Panc1 (cell line): Measurements from ENCODE around the gene SLIT1. TPM values are rescaled to one million over a fixed set of nuclear protein-coding genes. Genes with fewer than 3 reads are reported as not detected.

Experiments used
- ATAC-seq: fragments of 200-7000 bp; cut with Tn5 transposase; 2 replicates; pipeline ENCODE4 v1.9.1; 2020; ENCODE audit warnings: mild to moderate bottlenecking, moderate library complexity
- BruUV-seq: library from RNA; stranded (reverse); fragments of 400-500 nt; replicated peaks from 2 replicates; lab custom pipeline; 2021; lab: Mats Ljungman, UMichigan
- CTCF ChIA-PET: fragments of 300-600 bp; sonication (Branson Sonifier 250); formaldehyde crosslinking; loops from one replicate; lab custom pipeline; 2022; ENCODE audit warnings: antibody characterized with exemption; lab: Charles Lee
- POLR2A ChIA-PET: fragments of 300-600 bp; sonication (Branson Sonifier 250); formaldehyde crosslinking; loops from one replicate; lab custom pipeline; 2022; ENCODE audit warnings: antibody characterized with exemption; lab: Charles Lee
- DNase-seq: peaks from one replicate; pipeline ENCODE4 v3.0.0-alpha.2; 2010; ENCODE audit warnings: low read depth, low spot score
- H3K27ac ChIP-seq: 2 replicates; pipeline ENCODE4 v1.5.1; 2011; ENCODE audit warnings: mild to moderate bottlenecking, low read length, inconsistent platforms
- H3K27me3 ChIP-seq: fragments of 200-500 bp; sonication (Bioruptor generic); 2 replicates; pipeline ENCODE4 v1.6.0; 2014; ENCODE audit warnings: low read length, inconsistent platforms; ENCODE audit not compliant: control insufficient read depth, insufficient read depth
- H3K36me3 ChIP-seq: fragments of 200-500 bp; sonication (Bioruptor generic); 2 replicates; pipeline ENCODE4 v1.5.1; 2014; ENCODE audit warnings: inconsistent platforms, mild to moderate bottlenecking, low read length, moderate library complexity; ENCODE audit not compliant: control insufficient read depth, insufficient read depth
- H3K4me1 ChIP-seq: 2 replicates; pipeline ENCODE4 v1.5.1; 2011; ENCODE audit warnings: inconsistent platforms, mild to moderate bottlenecking, low read length, moderate library complexity; ENCODE audit not compliant: control insufficient read depth, insufficient read depth
- H3K4me3 ChIP-seq, 2 experiments: 2 replicates each; pipeline ENCODE4 v1.5.1; 2011 to 2012; ENCODE audit warnings: low read depth in 2 of 2, low read length in 2 of 2, mild to moderate bottlenecking in 2 of 2, inconsistent platforms in 1 of 2, moderate library complexity in 1 of 2
- H3K9me3 ChIP-seq: fragments of 200-500 bp; sonication (Bioruptor generic); 2 replicates; pipeline ENCODE4 v1.5.1; 2014; ENCODE audit warnings: low read depth, mild to moderate bottlenecking, inconsistent platforms, low read length, moderate library complexity; ENCODE audit not compliant: control insufficient read depth, insufficient read depth
- POLR2AphosphoS5 ChIP-seq: IDR thresholded peaks from 2 replicates; pipeline ENCODE4 v1.6.1; 2012; ENCODE audit warnings: mild to moderate bottlenecking, low read depth, low read length, moderate library complexity
- REST ChIP-seq, 2 experiments: IDR thresholded peaks; 2 replicates each; pipeline ENCODE4 v1.6.1; 2011 to 2012; ENCODE audit warnings: low read depth in 2 of 2, control low read depth in 1 of 2, low read length in 1 of 2, mild to moderate bottlenecking in 1 of 2, moderate library complexity in 1 of 2; ENCODE audit not compliant: insufficient read depth in 1 of 2
- SIN3A ChIP-seq: IDR thresholded peaks from 2 replicates; pipeline ENCODE4 v1.6.1; 2012; ENCODE audit warnings: low read depth, mild to moderate bottlenecking, low read length, moderate library complexity, borderline replicate concordance; ENCODE audit not compliant: insufficient read depth
- TCF7L2 ChIP-seq: IDR thresholded peaks from 2 replicates; pipeline ENCODE4 v1.6.1; 2011; ENCODE audit warnings: mild to moderate bottlenecking, low read depth, low read length, inconsistent platforms
- in situ Hi-C: cut with HindIII; loops from 2 replicates; pipeline ENCODE4 v1.10.0; 2016; ENCODE audit warnings: low sequenced_read_pairs, low pct_unique_long_range_greater_than_20kb
- intact Hi-C: fragments of 100-400 bp; cut with micrococcal nuclease; formaldehyde crosslinking; loops from one replicate; pipeline ENCODE4 v1.10.0; 2022; ENCODE audit not compliant: unreplicated experiment
- total RNA-seq: library from RNA; stranded (reverse); gene quantifications from one replicate; pipeline ENCODE4 v1.2.1, GENCODE V29; 2021; ENCODE audit not compliant: unreplicated experiment
- TF ChIP-seq, protein P1 (sequence below): fragments of 450-650 bp; IDR thresholded peaks from 2 replicates; pipeline ENCODE4 v1.5.1; 2017; ENCODE audit warnings: mild to moderate bottlenecking

SLIT1 gene
- total RNA-seq, 1 experiment from 2014 or later, result 2.6 TPM

DNA sequence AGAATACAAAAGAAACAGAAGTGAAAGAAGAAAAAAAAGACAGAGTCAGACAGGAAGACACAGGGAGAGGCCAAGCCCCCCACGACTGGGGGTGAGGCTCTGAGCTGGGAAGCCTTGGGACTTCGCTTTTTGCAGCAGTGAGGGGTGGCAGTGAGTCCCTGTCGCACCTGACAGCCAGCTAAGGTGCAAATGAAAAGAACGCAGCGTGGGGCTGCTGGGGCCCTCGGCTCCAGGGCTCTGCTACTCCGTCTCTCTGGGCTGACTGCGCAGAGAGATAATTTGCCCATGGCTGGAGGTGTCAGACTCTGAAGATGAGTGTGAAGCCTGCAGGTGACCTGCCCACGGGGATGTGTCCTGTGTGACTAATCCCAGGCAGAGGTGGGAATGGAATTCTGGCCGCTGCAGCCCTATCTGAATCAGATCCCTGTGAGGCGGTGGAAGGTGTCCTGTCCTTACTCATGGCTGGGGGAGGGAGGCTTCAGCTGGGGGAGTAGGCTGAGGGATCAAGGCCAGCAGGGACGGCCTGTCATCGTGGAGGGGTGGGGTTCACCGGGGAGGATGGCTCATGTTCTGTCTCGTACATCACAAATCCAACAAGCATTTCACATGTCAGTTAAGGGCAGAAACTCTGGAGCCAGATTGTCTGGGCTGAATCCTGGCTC, 96.4 kb downstream of the SLIT1 start:
- Histone ChIP-seq H3K4me1 (peaks cover 7% of the 10 kb centered on the region; the same call in 1 of the 2 replicates), H3K27me3 (peaks cover 15% of the 10 kb centered on the region), H3K4me3 (no peak overlapping the region), H3K27ac (no peak overlapping the region), H3K36me3 (no peaks in the 10 kb centered on the region), H3K9me3 (no peaks in the 10 kb centered on the region)
- no TSS peak for BruUV-seq
- TF ChIP-seq SIN3A (no peak), POLR2AphosphoS5 (no peak), REST (IDR thresholded peaks at IDR 0.05; ENCODE audit: insufficient read depth in 1 of 2, low read depth in 2 of 2, low read length in 1 of 2) (no peak), TCF7L2 (no peak)
- TF ChIP-seq, protein P1, sequence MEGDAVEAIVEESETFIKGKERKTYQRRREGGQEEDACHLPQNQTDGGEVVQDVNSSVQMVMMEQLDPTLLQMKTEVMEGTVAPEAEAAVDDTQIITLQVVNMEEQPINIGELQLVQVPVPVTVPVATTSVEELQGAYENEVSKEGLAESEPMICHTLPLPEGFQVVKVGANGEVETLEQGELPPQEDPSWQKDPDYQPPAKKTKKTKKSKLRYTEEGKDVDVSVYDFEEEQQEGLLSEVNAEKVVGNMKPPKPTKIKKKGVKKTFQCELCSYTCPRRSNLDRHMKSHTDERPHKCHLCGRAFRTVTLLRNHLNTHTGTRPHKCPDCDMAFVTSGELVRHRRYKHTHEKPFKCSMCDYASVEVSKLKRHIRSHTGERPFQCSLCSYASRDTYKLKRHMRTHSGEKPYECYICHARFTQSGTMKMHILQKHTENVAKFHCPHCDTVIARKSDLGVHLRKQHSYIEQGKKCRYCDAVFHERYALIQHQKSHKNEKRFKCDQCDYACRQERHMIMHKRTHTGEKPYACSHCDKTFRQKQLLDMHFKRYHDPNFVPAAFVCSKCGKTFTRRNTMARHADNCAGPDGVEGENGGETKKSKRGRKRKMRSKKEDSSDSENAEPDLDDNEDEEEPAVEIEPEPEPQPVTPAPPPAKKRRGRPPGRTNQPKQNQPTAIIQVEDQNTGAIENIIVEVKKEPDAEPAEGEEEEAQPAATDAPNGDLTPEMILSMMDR, result no peak
- DNase-seq (no peak), ATAC-seq (peak; percentile 35; the same call in 1 of the 2 replicates)
- intact Hi-C loops (no loop called here), in situ Hi-C loops (no loop called here)
- ChIA-PET POLR2A (no interaction called here), CTCF (interaction anchor here (1.1 kb wide), 1 partner anchor 11 kb away, joined by 4 read pairs; no protein-coding TSS in a partner anchor)

DNA sequence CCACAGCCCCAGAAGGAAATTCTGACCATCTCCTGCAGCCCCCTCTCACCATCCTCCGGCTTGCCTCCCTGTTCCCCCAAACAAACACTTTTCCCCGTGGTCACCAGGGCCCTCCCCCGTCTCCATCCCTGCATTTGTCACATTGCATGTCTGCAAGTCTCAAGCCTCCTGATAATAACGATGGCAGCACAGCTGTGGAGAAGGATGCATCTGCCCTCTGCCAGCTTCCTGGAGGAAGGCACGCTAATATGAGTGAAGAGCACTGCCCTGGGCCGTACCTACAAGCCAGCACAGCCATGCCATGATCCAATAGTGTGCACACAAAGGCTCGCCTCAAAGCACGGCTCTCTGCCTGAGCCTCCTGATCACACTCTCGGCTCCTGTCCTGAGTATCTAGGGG, 98.5 kb downstream of the SLIT1 start:
- POLR2A ChIA-PET, result no interaction called here
- Histone ChIP-seq H3K4me1 (peaks cover 7% of the 10 kb centered on the region; the same call in 1 of the 2 replicates), H3K4me3 (no peak overlapping the region), H3K36me3 (no peaks in the 10 kb centered on the region), H3K27me3 (peaks cover 10% of the 10 kb centered on the region), H3K27ac (no peak overlapping the region), H3K9me3 (no peaks in the 10 kb centered on the region)
- CTCF ChIA-PET, result interaction anchor here (0.6 kb wide), 1 partner anchor 121 kb away, joined by 3 read pairs; no protein-coding TSS in a partner anchor
- DNase-seq (no peak), ATAC-seq (0 out of 2 replicates have a peak, but pooled peaks have one; percentile 33)
- in situ Hi-C loops (no loop called here), intact Hi-C loops (no loop called here)
- no TSS peak for BruUV-seq
- TF ChIP-seq TCF7L2 (no peak), SIN3A (no peak), REST (IDR thresholded peaks at IDR 0.05; ENCODE audit: insufficient read depth in 1 of 2, low read depth in 2 of 2, low read length in 1 of 2) (no peak), POLR2AphosphoS5 (no peak)
- TF ChIP-seq, protein P1, result no peak
